Neural cell (in vitro differentiated cells): ENCODE measurements around the gene OSTC. TPM values are rescaled to one million over a fixed set of nuclear protein-coding genes. Genes with fewer than 3 reads are reported as not detected.

Experiments used
- H2AFZ ChIP-seq: fragments of 200-600, 300-800 bp; sonication (generic), shearing (Covaris generic); 2 replicates; pipeline ENCODE4 v1.6.0; 2014; ENCODE audit warnings: low read depth, mild to moderate bottlenecking, antibody characterized with exemption, low read length, moderate library complexity
- H3F3A ChIP-seq: fragments of 200-600 bp; shearing (Covaris generic); 2 replicates; pipeline ENCODE4 v1.6.1; 2016; ENCODE audit warnings: mild to moderate bottlenecking, moderate library complexity, mixed read lengths, antibody characterized with exemption, low read length; ENCODE audit not compliant: insufficient read depth, poor library complexity, severe bottlenecking
- H3K27ac ChIP-seq: fragments of 200-600, 300-800 bp; sonication (generic), shearing (Covaris generic); 2 replicates; pipeline ENCODE4 v1.5.1; 2014; ENCODE audit warnings: mild to moderate bottlenecking, low read length, moderate library complexity
- H3K27me3 ChIP-seq: fragments of 300-800, 200-600 bp; sonication (generic), shearing (Covaris generic); 2 replicates; pipeline ENCODE4 v1.6.0; 2014; ENCODE audit warnings: mild to moderate bottlenecking, low read depth, low read length, moderate library complexity; ENCODE audit not compliant: insufficient read depth
- H3K36me3 ChIP-seq: fragments of 300-800, 200-600 bp; sonication (generic), shearing (Covaris generic); 2 replicates; pipeline ENCODE4 v1.5.1; 2014; ENCODE audit warnings: mild to moderate bottlenecking, antibody characterized with exemption, low read length, moderate library complexity; ENCODE audit not compliant: insufficient read depth
- H3K4me2 ChIP-seq: fragments of 300-800, 200-600 bp; sonication (generic), shearing (Covaris generic); 2 replicates; pipeline ENCODE4 v1.6.0; 2014; ENCODE audit warnings: mild to moderate bottlenecking, low read length
- H3K4me3 ChIP-seq: fragments of 300-800, 200-600 bp; sonication (generic), shearing (Covaris generic); 2 replicates; pipeline ENCODE4 v1.5.1; 2014; ENCODE audit warnings: mild to moderate bottlenecking, low read length, moderate library complexity
- H3K79me2 ChIP-seq: fragments of 200-600 bp; shearing (Covaris generic); replicated peaks from 2 replicates; pipeline ENCODE4 v1.6.0; 2014; ENCODE audit warnings: mild to moderate bottlenecking, low read length, moderate library complexity; ENCODE audit not compliant: insufficient read depth
- H3K9ac ChIP-seq: fragments of 300-800, 200-600 bp; sonication (generic), shearing (Covaris generic); 2 replicates; pipeline ENCODE4 v1.6.1; 2016; ENCODE audit warnings: mild to moderate bottlenecking, low read length, mixed read lengths
- H3K9me2 ChIP-seq: fragments of 200-600 bp; shearing (Covaris generic); 2 replicates; pipeline ENCODE4 v1.6.1; 2016; ENCODE audit warnings: mild to moderate bottlenecking, low read length, mixed read lengths; ENCODE audit not compliant: insufficient read depth
- H3K9me3 ChIP-seq: fragments of 200-600, 300-800 bp; sonication (generic), shearing (Covaris generic); 2 replicates; pipeline ENCODE4 v1.6.1; 2016; ENCODE audit warnings: mild to moderate bottlenecking, mixed run types, low read length, moderate library complexity, mixed read lengths
- H4K20me1 ChIP-seq: fragments of 200-600 bp; shearing (Covaris generic); 2 replicates; pipeline ENCODE4 v1.6.1; 2016; ENCODE audit warnings: mild to moderate bottlenecking, mixed run types; ENCODE audit not compliant: insufficient read depth
- CTCF ChIP-seq: fragments of 450-650 bp; IDR thresholded peaks from 2 replicates; pipeline ENCODE4 v1.5.1; 2014; ENCODE audit warnings: antibody characterized with exemption, mild to moderate bottlenecking, moderate library complexity; ENCODE audit not compliant: poor library complexity, severe bottlenecking
- EP300 ChIP-seq: fragments of 450-650 bp; conservative IDR thresholded peaks from 2 replicates; pipeline ENCODE4 v1.6.1; 2014; ENCODE audit warnings: antibody characterized with exemption, mild to moderate bottlenecking, moderate library complexity; ENCODE audit not compliant: poor library complexity, severe bottlenecking
- EZH2 ChIP-seq: fragments of 200-600, 300-800 bp; shearing (Covaris generic), sonication (generic); IDR thresholded peaks from 2 replicates; pipeline ENCODE4 v1.6.1; 2014; ENCODE audit warnings: antibody characterized with exemption, low read length, borderline replicate concordance, mild to moderate bottlenecking; ENCODE audit not compliant: insufficient read depth, poor library complexity, severe bottlenecking
- MXI1 ChIP-seq: fragments of 450-650 bp; conservative IDR thresholded peaks from 2 replicates; pipeline ENCODE4 v1.6.1; 2014; ENCODE audit warnings: antibody characterized with exemption, mild to moderate bottlenecking; ENCODE audit not compliant: poor library complexity, severe bottlenecking
- POLR2AphosphoS5 ChIP-seq: IDR thresholded peaks from 2 replicates; pipeline ENCODE4 v1.6.1; 2012
- RAD21 ChIP-seq: fragments of 450-650 bp; conservative IDR thresholded peaks from 2 replicates; pipeline ENCODE4 v1.6.1; 2014; ENCODE audit warnings: antibody characterized with exemption, mild to moderate bottlenecking, moderate library complexity
- REST ChIP-seq: IDR thresholded peaks from 2 replicates; pipeline ENCODE4 v1.6.1; 2012; ENCODE audit warnings: borderline replicate concordance
- SMC3 ChIP-seq: fragments of 450-650 bp; conservative IDR thresholded peaks from 2 replicates; pipeline ENCODE4 v1.6.1; 2014; ENCODE audit warnings: antibody characterized with exemption, mild to moderate bottlenecking, moderate library complexity; ENCODE audit not compliant: poor library complexity
- TAF1 ChIP-seq: IDR thresholded peaks from 2 replicates; pipeline ENCODE4 v1.6.1; 2012; ENCODE audit warnings: low read depth
- polyA plus RNA-seq: library from polyadenylated mRNA; depleted of rRNA; stranded (reverse); fragments of >200 nt; gene quantifications from 2 replicates; pipeline ENCODE4 v1.2.3, GENCODE V29; 2014

The OSTC gene
- polyA plus RNA-seq, 1 donor from 2014 or later = 128 TPM

GRCh38 chr4:108693819-108694218 lies 43.4 kb downstream of the OSTC start:
- TF ChIP-seq REST (no peak), MXI1 (no peak), RAD21 (no peak), TAF1 (no peak), EZH2 (no peak), CTCF (no peak), EP300 (no peak), SMC3 (no peak), POLR2AphosphoS5 (no peak)
- Histone ChIP-seq H3K4me3 (no peak overlapping the region), H3K9me2 (no peaks in the 10 kb centered on the region), H3K4me2 (no peak overlapping the region), H3K27ac (no peak overlapping the region), H4K20me1 (no peaks in the 10 kb centered on the region), H3K9ac (no peak overlapping the region), H3K36me3 (no peaks in the 10 kb centered on the region), H3K9me3 (no peaks in the 10 kb centered on the region), H3K27me3 (no peaks in the 10 kb centered on the region), H2AFZ (no peak overlapping the region), H3K79me2 (no peaks in the 10 kb centered on the region), H3F3A (no peaks in the 10 kb centered on the region)

GRCh38 chr4:108694423-108694822 lies 44.0 kb downstream of the OSTC start:
- no peaks in the 10 kb centered on the region for H3K79me2 ChIP-seq
- no peaks in the 10 kb centered on the region for H3K9me2 ChIP-seq
- TF ChIP-seq EP300 (no peak), SMC3 (no peak), EZH2 (no peak), REST (no peak), POLR2AphosphoS5 (no peak), CTCF (no peak), MXI1 (no peak)
- H4K20me1 ChIP-seq = no peaks in the 10 kb centered on the region
- no peaks in the 10 kb centered on the region for H3K27me3 ChIP-seq
- no peaks in the 10 kb centered on the region for H3K36me3 ChIP-seq
- no peak overlapping the region for H3K4me3 ChIP-seq
- H3K4me2 ChIP-seq = no peak overlapping the region
- H3F3A ChIP-seq = no peaks in the 10 kb centered on the region
- H3K9ac ChIP-seq = no peak overlapping the region
- H3K27ac ChIP-seq = no peak overlapping the region
- H2AFZ ChIP-seq = no peak overlapping the region
- no peaks in the 10 kb centered on the region for H3K9me3 ChIP-seq
